ENCODE results near the gene PFN1.
A peak's percentile ranks its signal among the peaks of the same experiment; 100 is the strongest.

The PFN1 gene

DNA sequence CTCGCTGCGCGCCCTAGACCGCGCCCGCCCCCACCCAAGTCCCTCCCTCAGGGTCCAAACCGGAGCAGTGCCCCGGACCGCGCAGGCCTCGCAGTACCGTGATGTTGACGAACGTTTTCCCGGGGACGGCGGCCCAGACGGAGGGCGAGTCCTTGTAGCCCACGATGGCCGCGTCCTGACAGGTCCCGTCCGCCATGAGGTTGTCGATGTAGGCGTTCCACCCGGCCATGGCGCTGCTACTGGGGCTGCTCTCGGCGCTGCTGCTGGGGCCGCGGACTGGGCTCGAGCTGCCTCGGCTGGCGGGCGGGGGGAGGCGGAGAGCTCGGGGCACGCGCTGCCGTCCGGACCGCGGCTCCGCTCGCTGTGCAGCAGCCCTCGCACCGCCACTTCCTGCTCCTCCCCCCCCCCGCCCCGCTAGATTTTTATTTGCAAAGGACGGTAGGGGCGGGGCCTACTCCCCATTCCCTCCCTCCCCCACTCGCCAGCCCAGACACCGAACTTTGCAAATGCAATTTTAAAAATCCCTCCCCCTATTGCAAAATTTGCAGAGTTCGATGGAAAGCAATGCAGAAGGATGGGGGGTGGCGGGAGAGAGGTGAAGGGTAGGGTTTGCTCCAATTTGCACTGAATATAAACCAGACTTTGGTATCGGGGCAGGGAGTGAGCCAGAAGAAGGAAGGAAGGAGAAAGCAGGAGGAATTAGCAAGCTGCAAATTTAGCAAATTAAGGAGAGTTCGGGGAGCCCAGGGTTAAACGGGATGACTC, at the start of gene PFN1:
PFN1 (minus strand) TSS at position 365 of the 765 bp plus-strand sequence; CDS start at position 229, 136 bp downstream.
- peak; percentile 39 to 93 (median 74) for DNase-seq

GRCh38 chr17:4997302-4998026, 49.1 kb upstream of the PFN1 start, which contains the start of the genes INCA1 and KIF1C:
Gene INCA1, minus strand, starts transcription at chr17:4997522. Its CDS starts 3,085 bp downstream, at chr17:4994437.
Gene KIF1C, plus strand, starts transcription at chr17:4997950. Its CDS starts 2,297 bp downstream, at chr17:5000247.
- DNase-seq, result peak; percentile 49 to 98 (median 91)

DNA sequence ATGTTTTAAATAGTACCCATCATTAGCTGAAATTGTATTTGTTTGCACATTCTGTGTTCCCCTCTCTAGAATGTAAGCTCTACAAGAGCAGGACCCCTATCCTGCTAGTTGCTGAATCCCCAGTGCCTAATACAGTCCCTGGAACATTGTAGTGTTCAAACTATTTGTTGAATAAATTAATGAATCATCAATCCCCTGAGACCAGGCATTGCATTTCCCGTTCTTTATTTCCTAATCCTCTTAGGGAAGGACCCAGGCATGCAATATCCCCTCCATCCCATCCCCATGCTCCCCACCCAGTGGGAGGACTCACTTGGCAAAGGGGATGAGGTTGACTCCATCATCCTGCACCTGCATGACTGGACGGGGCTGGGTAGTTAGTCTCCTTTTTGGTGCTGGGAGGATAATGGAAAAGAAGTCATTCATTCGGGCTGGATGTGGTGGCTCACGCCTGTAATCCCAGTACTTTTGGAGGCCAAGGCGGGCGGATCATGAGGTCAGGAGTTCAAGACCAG, 45.8 kb upstream of the PFN1 start:
- no peak for DNase-seq

GRCh38 chr17:4987767-4988567, 39.6 kb upstream of the PFN1 start:
- DNase-seq, result peak in 3 of 51 donors; percentile 53 to 58 (median 54)

GRCh38 chr17:4986951-4987766, 38.8 kb upstream of the PFN1 start, which contains the start of gene CAMTA2:
Gene CAMTA2, minus strand, starts transcription at chr17:4987675. Its CDS starts 1,453 bp downstream, at chr17:4986222.
- DNase-seq, result peak; percentile 24 to 90 (median 79)

GRCh38 chr17:4986403-4986802, 38.1 kb upstream of the PFN1 start:
- peak in 2 of 51 donors; percentile 9 to 14 for DNase-seq

GRCh38 chr17:4982305-4982704, 34.0 kb upstream of the PFN1 start:
- no peak for DNase-seq

GRCh38 chr17:4980644-4981216, 32.4 kb upstream of the PFN1 start:
- peak in 2 of 51 donors; percentile 15 to 32 for DNase-seq

DNA sequence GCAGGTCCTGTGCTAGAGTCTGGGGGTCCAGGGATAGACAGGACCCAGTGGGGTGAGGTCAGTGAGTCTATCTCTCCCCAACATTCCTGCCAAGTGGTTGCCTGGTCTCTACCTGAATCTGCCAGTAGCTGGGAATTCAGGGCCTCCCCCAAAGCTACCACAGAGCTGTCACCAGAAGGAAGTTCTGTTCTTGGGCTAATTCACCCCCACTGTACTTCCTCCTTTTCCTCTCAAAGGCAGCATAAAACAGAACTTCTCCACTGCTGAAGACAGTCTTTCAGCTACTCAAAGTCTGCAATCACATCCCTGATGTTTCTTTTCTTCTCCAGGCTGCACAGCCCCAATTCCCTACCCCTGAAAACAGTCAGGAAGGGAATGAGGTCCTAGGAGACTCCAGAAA, 30.4 kb upstream of the PFN1 start:
- no peak for DNase-seq

- DNase-seq, result peak in 1 of 51 donors; percentile 17
Observed at GRCh38 chr17:4974115-4974670, 25.9 kb upstream of the PFN1 start.

GRCh38 chr17:4973256-4974114, 25.2 kb upstream of the PFN1 start:
- no peak for DNase-seq

- no peak for DNase-seq
Observed at GRCh38 chr17:4972752-4973151, 24.4 kb upstream of the PFN1 start.

- DNase-seq, result no peak
Observed at GRCh38 chr17:4972322-4972721, 24.0 kb upstream of the PFN1 start.

DNA sequence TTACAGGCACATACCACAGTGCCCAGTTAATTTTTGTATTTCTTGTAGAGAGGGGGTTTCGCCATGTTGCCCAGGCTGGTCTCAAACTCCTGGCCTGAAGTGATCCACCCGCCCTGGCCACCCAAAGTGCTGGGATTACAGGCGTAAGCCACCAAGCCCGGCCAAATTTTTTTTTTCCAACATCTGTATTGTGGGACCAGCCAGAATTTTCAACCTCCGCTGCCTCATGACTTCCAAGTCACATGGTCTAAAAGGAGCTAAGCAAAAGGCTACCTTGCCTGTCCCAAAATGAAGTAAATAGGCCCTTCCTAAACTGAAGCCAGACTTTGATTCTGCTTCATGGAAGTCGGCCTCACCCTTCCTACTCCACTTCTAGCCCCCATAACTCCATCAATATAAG, 23.5 kb upstream of the PFN1 start:
- DNase-seq, result no peak

DNA sequence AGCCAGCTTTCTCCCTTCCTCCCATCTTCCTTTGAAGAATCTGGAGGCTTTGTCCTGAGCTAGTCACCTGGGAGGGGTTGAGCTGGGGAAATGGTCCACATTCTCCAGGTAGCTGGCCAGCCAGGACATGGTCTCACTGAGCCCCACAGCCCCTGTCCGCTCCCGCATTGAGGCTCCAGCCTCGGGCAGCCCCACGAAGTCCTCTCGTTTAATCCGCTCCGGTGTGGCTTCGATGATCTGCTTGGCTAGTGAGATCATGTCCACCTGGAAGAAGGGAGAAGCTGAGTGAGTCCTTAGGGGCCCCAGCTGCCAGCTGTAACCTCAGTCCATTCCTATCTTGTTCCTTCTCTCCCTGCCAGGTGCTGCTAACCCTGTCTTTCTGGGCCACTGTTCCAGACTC, 21.9 kb upstream of the PFN1 start:
- DNase-seq, result no peak

GRCh38 chr17:4969551-4970173, 21.3 kb upstream of the PFN1 start:
- DNase-seq, result no peak

DNA sequence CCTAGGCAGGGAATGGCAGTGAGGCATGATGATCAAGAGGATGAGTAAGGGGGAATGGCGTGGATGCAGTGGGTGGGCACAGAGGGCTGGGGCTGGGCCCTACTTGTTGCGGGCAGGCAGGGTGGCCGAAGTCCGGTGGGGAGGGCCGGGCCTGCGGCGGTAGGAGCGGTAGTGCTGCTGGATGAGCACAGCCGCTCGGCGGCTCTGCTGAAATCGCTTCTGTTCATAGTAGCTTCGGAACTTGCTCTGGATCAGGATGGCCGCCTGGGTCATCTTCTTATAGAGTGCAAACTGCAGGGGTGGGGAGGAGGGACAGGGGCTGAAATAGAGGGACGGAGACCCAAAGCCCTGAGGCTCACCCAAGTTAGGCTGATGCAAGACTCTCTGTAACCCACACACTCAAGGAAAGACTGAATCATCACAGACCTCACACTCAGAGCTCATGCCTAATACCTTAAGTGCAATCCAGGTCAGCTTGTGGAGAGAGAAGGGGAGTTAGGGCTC, 20.8 kb upstream of the PFN1 start:
- DNase-seq, result peak in 3 of 51 donors; percentile 4 to 30 (median 29)

- DNase-seq, result peak in 16 of 51 donors; percentile 15 to 45 (median 31)
Observed at GRCh38 chr17:4968486-4969046, 20.2 kb upstream of the PFN1 start.
